Psoas muscle (tissue), 8 donors: ENCODE measurements around the gene CRBN. TPM values are rescaled to one million over a fixed set of nuclear protein-coding genes. Genes with fewer than 3 reads are reported as not detected.

Source experiments
- ATAC-seq, 4 donors: fragments of 200-7000 bp; cut with Tn5 transposase; one replicate each; pipeline ENCODE4 v1.9.1; 2020; ENCODE audit warnings: moderate library complexity in 3 of 4, mild to moderate bottlenecking in 2 of 4
- DNase-seq, 2 donors: peaks; one replicate each; pipeline ENCODE4 v3.0.0-alpha.2; 2020
- H3K27ac ChIP-seq: fragments of 200-600 bp; one replicate; pipeline ENCODE4 v1.8.0; 2022
- H3K27me3 ChIP-seq, 3 donors: fragments of 200-600 bp in 1 of 3; one replicate each; pipeline versions ENCODE4 v1.6.1 to v1.8.0; 2013 to 2022; ENCODE audit warnings: low read length in 2 of 3, mild to moderate bottlenecking in 2 of 3, moderate library complexity in 1 of 3; ENCODE audit not compliant: insufficient read depth in 3 of 3
- H3K36me3 ChIP-seq, 2 donors: fragments of 200-600 bp in 1 of 2; one replicate each; pipeline versions ENCODE4 v1.6.1 to v1.8.0; 2013 to 2022; ENCODE audit warnings: low read depth in 1 of 2, mild to moderate bottlenecking in 1 of 2, moderate library complexity in 1 of 2; ENCODE audit not compliant: insufficient read depth in 1 of 2
- H3K4me1 ChIP-seq: fragments of 200-600 bp; one replicate; pipeline ENCODE4 v1.8.0; 2022
- H3K4me3 ChIP-seq: fragments of 200-600 bp; one replicate; pipeline ENCODE4 v1.8.0; 2022; ENCODE audit warnings: mild to moderate bottlenecking
- H3K9me3 ChIP-seq: fragments of 200-600 bp; one replicate; pipeline ENCODE4 v1.8.0; 2022
- WGBS, 3 donors: extraction: QIAGEN DNeasy Blood & Tissue Kit; methylation state at CpG; one replicate each; pipeline versions ENCODE4 v1.1.6 to v1.1.7; 2013; 5-methylcytosine and 5-hydroxymethylcytosine counted together
- intact Hi-C, 2 donors: fragments of 100-400 bp; cut with DNase I; formaldehyde crosslinking; loops; one replicate each; pipeline versions ENCODE4 v1.11.0 to v1.14.2; 2022
- polyA plus RNA-seq, 3 donors: library from polyadenylated mRNA; stranded (reverse); fragments of 200-250 nt; gene quantifications; one replicate each; pipeline ENCODE4 v1.2.3, GENCODE V29; 2013
- total RNA-seq, 4 donors: library from RNA; stranded (reverse); fragmentation: NEBNext Ultra II Directional in 2 of 4; extraction: Animal tissue kit (Norgen Biotek cat#: 25700) in 2 of 4; gene quantifications; one replicate each; pipeline versions ENCODE4 v1.2.1 to v1.2.4, GENCODE V29; 2021 to 2023
- TF ChIP-seq, protein P1 (sequence below): fragments of 200-600 bp; IDR thresholded peaks from one replicate; pipeline ENCODE4 v1.8.0; 2022; ENCODE audit warnings: antibody characterized with exemption
- donor health status: healthy with polysubstance abuse.
- donor health status: DM: no; HTN: no; CAD: no; lungs with moderate emphysema.
- donor health status: Bipolar disorder and iron deficiency.
- donor health status: healthy.
- donor health status: DM: yes; HTN: yes; CAD: no.
- donor health status: DM: no; HTN: no; CAD: no.
- donor health status: DM: no; HTN: no; CAD: no.
- donor health status: DM: yes; HTN: yes; CAD: no.

Gene CRBN
- total and polyA plus RNA-seq, 7 donors = 17.9 to 55.2 (median 40.6) TPM

DNA sequence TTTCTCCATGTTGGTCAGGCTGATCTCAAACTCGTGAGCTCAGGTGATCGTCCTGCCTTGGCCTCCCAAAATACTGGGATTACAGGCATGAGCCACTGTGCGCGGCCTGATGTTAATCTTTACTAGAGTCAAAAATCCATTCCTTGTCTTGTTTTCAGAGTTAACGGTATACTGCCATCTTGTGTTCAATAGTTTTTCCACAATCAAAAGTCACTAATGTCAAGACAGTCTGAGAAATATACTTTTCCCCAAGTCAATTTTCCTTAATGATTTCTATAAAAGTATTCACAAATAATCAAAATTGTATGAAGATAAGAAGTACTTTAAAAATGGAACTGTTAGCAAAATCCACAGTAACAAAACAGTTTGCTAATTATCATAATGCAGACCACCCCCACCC, 8.5 kb downstream of the CRBN start:
- no peak for ATAC-seq
- Histone ChIP-seq H3K9me3 (no peaks in the 10 kb centered on the region), H3K27ac (no peak overlapping the region), H3K4me1 (no peaks in the 10 kb centered on the region), H3K4me3 (no peak overlapping the region), H3K36me3 (peaks cover 7 to 94% of the 10 kb centered on the region in 2 donors), H3K27me3 (no peaks in the 10 kb centered on the region)
- WGBS, 3 donors = 54 to 64% (median 61%) methylated on average over 5 of the region's 5 CpGs
- TF ChIP-seq, protein P1, sequence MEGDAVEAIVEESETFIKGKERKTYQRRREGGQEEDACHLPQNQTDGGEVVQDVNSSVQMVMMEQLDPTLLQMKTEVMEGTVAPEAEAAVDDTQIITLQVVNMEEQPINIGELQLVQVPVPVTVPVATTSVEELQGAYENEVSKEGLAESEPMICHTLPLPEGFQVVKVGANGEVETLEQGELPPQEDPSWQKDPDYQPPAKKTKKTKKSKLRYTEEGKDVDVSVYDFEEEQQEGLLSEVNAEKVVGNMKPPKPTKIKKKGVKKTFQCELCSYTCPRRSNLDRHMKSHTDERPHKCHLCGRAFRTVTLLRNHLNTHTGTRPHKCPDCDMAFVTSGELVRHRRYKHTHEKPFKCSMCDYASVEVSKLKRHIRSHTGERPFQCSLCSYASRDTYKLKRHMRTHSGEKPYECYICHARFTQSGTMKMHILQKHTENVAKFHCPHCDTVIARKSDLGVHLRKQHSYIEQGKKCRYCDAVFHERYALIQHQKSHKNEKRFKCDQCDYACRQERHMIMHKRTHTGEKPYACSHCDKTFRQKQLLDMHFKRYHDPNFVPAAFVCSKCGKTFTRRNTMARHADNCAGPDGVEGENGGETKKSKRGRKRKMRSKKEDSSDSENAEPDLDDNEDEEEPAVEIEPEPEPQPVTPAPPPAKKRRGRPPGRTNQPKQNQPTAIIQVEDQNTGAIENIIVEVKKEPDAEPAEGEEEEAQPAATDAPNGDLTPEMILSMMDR = peak; percentile 19
- no peak for DNase-seq
- intact Hi-C loops = loop anchor here in 1 of 2 donors (5.0 kb wide), 1 partner anchor 34 kb away; no protein-coding TSS in a partner anchor

GRCh38 chr3:3165650-3166049, 13.8 kb downstream of the CRBN start:
- DNase-seq (no peak), ATAC-seq (no peak)
- TF ChIP-seq, protein P1 = no peak
- no peak overlapping the region for H3K4me3 ChIP-seq
- no peaks in the 10 kb centered on the region for H3K27me3 ChIP-seq
- no peak overlapping the region for H3K27ac ChIP-seq
- no peaks in the 10 kb centered on the region for H3K4me1 ChIP-seq
- WGBS, 3 donors = 93 to 96% (median 96%) methylated on average over 3 of the region's 3 CpGs
- no peaks in the 10 kb centered on the region for H3K9me3 ChIP-seq
- peaks cover 10 to 100% of the 10 kb centered on the region in 2 donors for H3K36me3 ChIP-seq
- intact Hi-C loops = no loop called here

- TF ChIP-seq, protein P1 = no peak
- intact Hi-C loops = no loop called here
- 64 to 67% (median 66%) methylated on average over 3 of the region's 3 CpGs for WGBS, 3 donors
These were observed 14.2 kb downstream of the CRBN start for GRCh38 chr3:3165241-3165640.

DNA sequence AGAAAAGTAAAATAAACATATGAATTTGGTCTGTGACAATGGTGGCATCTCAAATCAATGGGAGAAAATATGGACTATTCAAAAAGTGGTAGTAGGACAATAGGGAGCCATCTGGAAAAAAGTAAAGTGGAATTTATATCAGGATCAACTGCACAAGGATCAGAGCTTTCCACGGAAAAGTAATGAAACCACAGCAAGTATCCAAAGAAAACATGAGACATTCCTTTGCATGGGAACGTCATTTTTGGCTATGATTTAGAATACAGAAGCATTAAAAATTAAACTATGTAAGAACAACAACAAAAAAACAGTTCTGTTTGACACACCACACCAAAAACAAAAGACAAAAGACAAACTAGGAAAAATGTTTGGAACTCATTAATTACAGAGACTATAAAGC, 18.7 kb downstream of the CRBN start:
- no peak overlapping the region for H3K27ac ChIP-seq
- 41 to 76% (median 44%) methylated on average over 2 of the region's 2 CpGs for WGBS, 3 donors
- H3K9me3 ChIP-seq = no peaks in the 10 kb centered on the region
- intact Hi-C loops = no loop called here
- no peaks in the 10 kb centered on the region for H3K4me1 ChIP-seq
- H3K36me3 ChIP-seq = peaks cover 12 to 97% of the 10 kb centered on the region in 2 donors
- TF ChIP-seq, protein P1 = no peak
- ATAC-seq (no peak), DNase-seq (no peak)
- no peak overlapping the region for H3K4me3 ChIP-seq
- H3K27me3 ChIP-seq = no peaks in the 10 kb centered on the region

More at GRCh38 chr3:3165241-3165640, 14.2 kb downstream of the CRBN start:
- peaks cover 10 to 99% of the 10 kb centered on the region in 2 donors for H3K36me3 ChIP-seq
- H3K27ac ChIP-seq = no peak overlapping the region
- ATAC-seq (no peak), DNase-seq (no peak)
- no peaks in the 10 kb centered on the region for H3K4me1 ChIP-seq
- H3K9me3 ChIP-seq = no peaks in the 10 kb centered on the region
- no peak overlapping the region for H3K4me3 ChIP-seq
- no peaks in the 10 kb centered on the region for H3K27me3 ChIP-seq

DNA sequence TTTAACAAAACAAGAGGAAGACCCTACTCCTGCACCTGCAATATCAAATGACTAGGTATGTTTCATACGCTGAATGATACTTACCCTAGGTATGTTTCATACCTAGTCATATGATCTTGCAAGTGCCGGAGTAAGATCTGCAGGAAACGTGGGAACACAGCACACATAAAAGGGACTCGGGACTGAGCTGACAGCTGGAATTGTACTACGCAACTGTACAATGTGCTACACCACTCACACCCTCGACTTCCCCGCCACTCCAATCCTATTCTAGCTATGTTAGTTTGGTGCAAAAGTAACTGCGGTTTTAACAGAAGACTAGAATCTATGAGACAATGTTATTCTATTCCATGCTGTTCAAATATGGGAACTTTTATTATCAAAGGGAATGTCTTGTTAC, 22.0 kb downstream of the CRBN start:
- TF ChIP-seq, protein P1 = no peak
- no peak for DNase-seq
- Histone ChIP-seq H3K4me1 (no peaks in the 10 kb centered on the region), H3K27ac (no peak overlapping the region), H3K9me3 (no peaks in the 10 kb centered on the region), H3K27me3 (no peaks in the 10 kb centered on the region), H3K4me3 (no peak overlapping the region), H3K36me3 (peaks cover 9 to 97% of the 10 kb centered on the region in 2 donors)
- ATAC-seq = no peak
- 81 to 87% (median 84%) methylated on average over 8 of the region's 8 CpGs for WGBS, 3 donors
- intact Hi-C loops = no loop called here
